Endothelial cell (in vitro differentiated cells): ENCODE data around the gene CAPN1. TPM values are rescaled to one million over a fixed set of nuclear protein-coding genes. Genes with fewer than 3 reads are reported as not detected.

ENCODE experiments used
- DNase-seq: peaks from one replicate; pipeline ENCODE4 v3.0.0; 2021; ENCODE audit warnings: low spot score
- H3K27ac Mint-ChIP-seq: one replicate; pipeline ENCODE4 v1.8.0; 2021; ENCODE audit warnings: mixed read lengths, inconsistent platforms; ENCODE audit not compliant: unreplicated experiment
- H3K27me3 Mint-ChIP-seq: one replicate; pipeline ENCODE4 v1.8.0; 2021; ENCODE audit warnings: mild to moderate bottlenecking, moderate library complexity, mixed read lengths, inconsistent platforms; ENCODE audit not compliant: unreplicated experiment
- H3K36me3 Mint-ChIP-seq: one replicate; pipeline ENCODE4 v1.8.0; 2021; ENCODE audit warnings: mild to moderate bottlenecking, low read depth, mixed read lengths, inconsistent platforms; ENCODE audit not compliant: unreplicated experiment
- H3K4me1 Mint-ChIP-seq: one replicate; pipeline ENCODE4 v1.8.0; 2021; ENCODE audit warnings: mild to moderate bottlenecking, mixed read lengths, inconsistent platforms; ENCODE audit not compliant: unreplicated experiment
- H3K4me3 Mint-ChIP-seq: one replicate; pipeline ENCODE4 v1.8.0; 2021; ENCODE audit warnings: mild to moderate bottlenecking, mixed read lengths, inconsistent platforms; ENCODE audit not compliant: unreplicated experiment
- H3K9me3 Mint-ChIP-seq: one replicate; pipeline ENCODE4 v1.8.0; 2021; ENCODE audit warnings: mixed read lengths, inconsistent platforms; ENCODE audit not compliant: unreplicated experiment
- CTCF ChIP-seq: fragments of 200-600 bp; sonication (generic); IDR thresholded peaks from one replicate; pipeline ENCODE4 v1.5.0; 2021; ENCODE audit warnings: antibody characterized with exemption; ENCODE audit not compliant: unreplicated experiment
- long read RNA-seq: library from polyadenylated mRNA; unstranded; transcript quantifications from one replicate; pipeline ENCODE4 v2.0.0, GENCODE V29; 2020; ENCODE audit not compliant: unreplicated experiment
- total RNA-seq: library from RNA; stranded (reverse); fragmentation: NEBNext Ultra II Directional; extraction: Animal tissue kit (Norgen Biotek cat#: 25700); gene quantifications from one replicate; pipeline ENCODE4 v1.2.1, GENCODE V29; 2021; ENCODE audit not compliant: unreplicated experiment

CAPN1 gene
- total RNA-seq = 148 TPM
- long read RNA-seq, partial matches to known transcripts = 16 of 95 reads
- long read RNA-seq, other reads (novel, unspliced or antisense) = 79 of 95 reads

GRCh38 chr11:65181569-65182257 lies at the start of gene CAPN1:
CAPN1 (plus strand) TSS chr11:65181928; CDS start chr11:65182702, 774 bp downstream.
- Mint-ChIP-seq H3K4me3 (peak within 1 kb of the TSS; percentile 96), H3K27ac (peak within 1 kb of the TSS; percentile 45), H3K4me1 (peaks cover 10% of the 10 kb centered on the region), H3K36me3 (peaks cover 13% of the 10 kb centered on the region), H3K27me3 (peaks cover 8% of the 10 kb centered on the region), H3K9me3 (no peaks in the 10 kb centered on the region)
- peak; percentile 41 for DNase-seq
- peak; percentile 30 for TF ChIP-seq CTCF

- TF ChIP-seq CTCF = no peak
- peak overlapping the region; percentile 53 for H3K27ac Mint-ChIP-seq
- peak overlapping the region; percentile 99 for H3K4me3 Mint-ChIP-seq
- peaks cover 22% of the 10 kb centered on the region for H3K27me3 Mint-ChIP-seq
- DNase-seq = no peak
- H3K4me1 Mint-ChIP-seq = peaks cover 29% of the 10 kb centered on the region
- H3K36me3 Mint-ChIP-seq = peaks cover 15% of the 10 kb centered on the region
- no peaks in the 10 kb centered on the region for H3K9me3 Mint-ChIP-seq
Observed at GRCh38 chr11:65132238-65132987, 49.3 kb upstream of the CAPN1 start.

GRCh38 chr11:65132988-65133700 lies 48.6 kb upstream of the CAPN1 start:
- TF ChIP-seq CTCF = no peak
- Mint-ChIP-seq H3K27ac (peak overlapping the region; percentile 89), H3K27me3 (peaks cover 25% of the 10 kb centered on the region), H3K4me1 (peaks cover 29% of the 10 kb centered on the region), H3K4me3 (peak overlapping the region; percentile 99), H3K36me3 (peaks cover 15% of the 10 kb centered on the region), H3K9me3 (no peaks in the 10 kb centered on the region)
- DNase-seq = peak; percentile 34

GRCh38 chr11:65133724-65134123 lies 48.0 kb upstream of the CAPN1 start:
- Mint-ChIP-seq H3K9me3 (no peaks in the 10 kb centered on the region), H3K4me1 (peaks cover 29% of the 10 kb centered on the region), H3K27me3 (peaks cover 25% of the 10 kb centered on the region), H3K4me3 (peak overlapping the region; percentile 99), H3K36me3 (peaks cover 15% of the 10 kb centered on the region), H3K27ac (peak overlapping the region; percentile 89)
- no peak for TF ChIP-seq CTCF
- peak; percentile 17 for DNase-seq
